Activated CD4-positive, CD25-positive, alpha-beta regulatory T cell treated with anti-CD3 and anti-CD28 coated beads, Interleukin-2, amount 50 U/mL, for 24 hours (primary cell): Measurements from ENCODE around the gene CCDC159.

Source experiments
- ATAC-seq, 2 donors: fragments of 150-1000 bp; cut with Tn5 transposase; one replicate each; pipeline ENCODE4 v1.10.0; 2021; ENCODE audit warnings: mild to moderate bottlenecking in 1 of 2, moderate library complexity in 1 of 2

Gene CCDC159

GRCh38 chr19:11397089-11397610 is 50.8 kb downstream of the CCDC159 start:
- no peak for ATAC-seq

GRCh38 chr19:11399667-11400066 is 53.3 kb downstream of the CCDC159 start:
- ATAC-seq, result no peak

- no peak for ATAC-seq
Measured at GRCh38 chr19:11400798-11401197, 54.5 kb downstream of the CCDC159 start.

GRCh38 chr19:11401808-11402543 is 55.7 kb downstream of the CCDC159 start:
- ATAC-seq, result no peak
